OCI-LY7 (cell line): ENCODE results near the gene FAF2. TPM values are rescaled to one million over a fixed set of nuclear protein-coding genes. Genes with fewer than 3 reads are reported as not detected.

Source experiments
- BruUV-seq: library from RNA; stranded (reverse); fragments of 400-500 nt; replicated peaks from 2 replicates; lab custom pipeline; 2021; lab: Mats Ljungman, UMichigan
- CTCF ChIA-PET: fragments of 300-600 bp; sonication (Branson Sonifier 250); formaldehyde crosslinking; loops from one replicate; lab custom pipeline; 2022; ENCODE audit warnings: antibody characterized with exemption; ENCODE audit not compliant: unreplicated experiment; lab: Charles Lee
- POLR2A ChIA-PET: fragments of 300-600 bp; sonication (Branson Sonifier 250); formaldehyde crosslinking; loops from one replicate; lab custom pipeline; 2022; ENCODE audit warnings: antibody characterized with exemption; lab: Charles Lee
- DNase-seq: peaks from one replicate; pipeline ENCODE4 v3.0.0-alpha.2; 2015; ENCODE audit warnings: low spot score
- H2AFZ ChIP-seq: fragments of 200-600 bp; sonication (generic), shearing (Covaris generic); 2 replicates; pipeline ENCODE4 v1.6.1; 2014; ENCODE audit warnings: mild to moderate bottlenecking, antibody characterized with exemption, low read length, moderate library complexity
- H3K27ac ChIP-seq: fragments of 200-600 bp; sonication (generic); 2 replicates; pipeline ENCODE4 v1.5.1; 2014; ENCODE audit warnings: mixed run types, low read depth, mild to moderate bottlenecking, moderate library complexity, low read length, inconsistent platforms; ENCODE audit not compliant: poor library complexity, severe bottlenecking
- H3K36me3 ChIP-seq: fragments of 200-600 bp; sonication (generic); 2 replicates; pipeline ENCODE4 v1.6.1; 2014; ENCODE audit warnings: mild to moderate bottlenecking, antibody characterized with exemption, low read length, moderate library complexity, mixed read lengths; ENCODE audit not compliant: insufficient read depth
- H3K4me1 ChIP-seq: fragments of 200-600 bp; sonication (generic); 2 replicates; pipeline ENCODE4 v1.5.1; 2014; ENCODE audit warnings: mild to moderate bottlenecking, low read length; ENCODE audit not compliant: insufficient read depth, poor library complexity, severe bottlenecking
- H3K4me2 ChIP-seq: fragments of 200-600 bp; sonication (generic); 2 replicates; pipeline ENCODE4 v1.6.1; 2014; ENCODE audit warnings: mild to moderate bottlenecking, low read length
- H3K4me3 ChIP-seq: fragments of 200-600 bp; sonication (generic); 2 replicates; pipeline ENCODE4 v1.5.1; 2014; ENCODE audit warnings: mild to moderate bottlenecking, low read depth, low read length; ENCODE audit not compliant: poor library complexity, severe bottlenecking
- H3K79me2 ChIP-seq: fragments of 200-600 bp; sonication (generic); 2 replicates; pipeline ENCODE4 v1.6.1; 2016; ENCODE audit warnings: low read depth, mild to moderate bottlenecking, low read length, moderate library complexity, mixed read lengths; ENCODE audit not compliant: insufficient read depth
- H3K9me2 ChIP-seq: fragments of 200-600 bp; sonication (generic); 2 replicates; pipeline ENCODE4 v1.6.1; 2016; ENCODE audit warnings: mild to moderate bottlenecking, low read length, mixed read lengths; ENCODE audit not compliant: insufficient read depth
- H3K9me3 ChIP-seq: fragments of 200-600 bp; sonication (generic); 2 replicates; pipeline ENCODE4 v1.6.1; 2014; ENCODE audit warnings: mild to moderate bottlenecking, mixed run types, low read length, mixed read lengths
- H4K20me1 ChIP-seq: fragments of 200-600 bp; sonication (generic); 2 replicates; pipeline ENCODE4 v1.6.1; 2014; ENCODE audit warnings: mild to moderate bottlenecking, antibody characterized with exemption, low read length, moderate library complexity, mixed read lengths; ENCODE audit not compliant: insufficient read depth
- CTCF ChIP-seq: fragments of 200-600 bp; sonication (generic); conservative IDR thresholded peaks from 2 replicates; pipeline ENCODE4 v1.5.1; 2014; ENCODE audit warnings: mild to moderate bottlenecking, antibody characterized with exemption, low read length, moderate library complexity, mixed read lengths
- EZH2phosphoT487 ChIP-seq: fragments of 200-600 bp; sonication (generic); IDR thresholded peaks from 2 replicates; pipeline ENCODE4 v1.6.1; 2018; ENCODE audit warnings: low read depth, borderline replicate concordance, mild to moderate bottlenecking, mixed run types, antibody characterized with exemption, low read length, moderate library complexity, mixed read lengths
- intact Hi-C: fragments of 100-400 bp; cut with micrococcal nuclease; formaldehyde crosslinking; loops from one replicate; pipeline ENCODE4 v1.10.0; 2022; ENCODE audit not compliant: unreplicated experiment
- total RNA-seq, 2 experiments: library from RNA; depleted of rRNA in 1 of 2; stranded (reverse); fragments of >200 nt in 1 of 2; shearing (Covaris generic) in 1 of 2; gene quantifications; 2 replicates each; pipeline ENCODE4 v1.2.3, GENCODE V29; 2014 to 2022

The FAF2 gene
- total RNA-seq, 2 experiments from 2014 or later: 36.9 to 49.7 TPM

GRCh38 chr5:176542135-176542595 lies 94.0 kb downstream of the FAF2 start:
- H3K79me2 ChIP-seq: peaks cover 25% of the 10 kb centered on the region; the same call in 1 of the 2 replicates
- no peak for TF ChIP-seq CTCF
- no peak for TF ChIP-seq EZH2phosphoT487
- ChIA-PET CTCF (interaction anchor here (1.9 kb wide), 1 partner anchor 94 kb away, joined by 5 read pairs; the partner anchor contains the start of gene FAF2), POLR2A (interaction anchor here (0.6 to 1.4 kb wide), 7 partner anchors 8 to 128 kb away, joined by 3 to 4 read pairs (median 3); no protein-coding TSS in a partner anchor)
- intact Hi-C loops: no loop called here
- peak overlapping the region; percentile 75 for H3K4me3 ChIP-seq
- H4K20me1 ChIP-seq: no peaks in the 10 kb centered on the region
- H2AFZ ChIP-seq: peak overlapping the region; percentile 3; the same call in 1 of the 2 replicates
- H3K9me2 ChIP-seq: no peaks in the 10 kb centered on the region
- no peaks in the 10 kb centered on the region for H3K9me3 ChIP-seq
- H3K4me1 ChIP-seq: peaks cover 66% of the 10 kb centered on the region
- H3K4me2 ChIP-seq: peak overlapping the region; percentile 96
- H3K36me3 ChIP-seq: peaks cover 14% of the 10 kb centered on the region; the same call in 1 of the 2 replicates
- peak overlapping the region; percentile 89 for H3K27ac ChIP-seq
- no TSS peak for BruUV-seq
- peak; percentile 75 for DNase-seq

DNA sequence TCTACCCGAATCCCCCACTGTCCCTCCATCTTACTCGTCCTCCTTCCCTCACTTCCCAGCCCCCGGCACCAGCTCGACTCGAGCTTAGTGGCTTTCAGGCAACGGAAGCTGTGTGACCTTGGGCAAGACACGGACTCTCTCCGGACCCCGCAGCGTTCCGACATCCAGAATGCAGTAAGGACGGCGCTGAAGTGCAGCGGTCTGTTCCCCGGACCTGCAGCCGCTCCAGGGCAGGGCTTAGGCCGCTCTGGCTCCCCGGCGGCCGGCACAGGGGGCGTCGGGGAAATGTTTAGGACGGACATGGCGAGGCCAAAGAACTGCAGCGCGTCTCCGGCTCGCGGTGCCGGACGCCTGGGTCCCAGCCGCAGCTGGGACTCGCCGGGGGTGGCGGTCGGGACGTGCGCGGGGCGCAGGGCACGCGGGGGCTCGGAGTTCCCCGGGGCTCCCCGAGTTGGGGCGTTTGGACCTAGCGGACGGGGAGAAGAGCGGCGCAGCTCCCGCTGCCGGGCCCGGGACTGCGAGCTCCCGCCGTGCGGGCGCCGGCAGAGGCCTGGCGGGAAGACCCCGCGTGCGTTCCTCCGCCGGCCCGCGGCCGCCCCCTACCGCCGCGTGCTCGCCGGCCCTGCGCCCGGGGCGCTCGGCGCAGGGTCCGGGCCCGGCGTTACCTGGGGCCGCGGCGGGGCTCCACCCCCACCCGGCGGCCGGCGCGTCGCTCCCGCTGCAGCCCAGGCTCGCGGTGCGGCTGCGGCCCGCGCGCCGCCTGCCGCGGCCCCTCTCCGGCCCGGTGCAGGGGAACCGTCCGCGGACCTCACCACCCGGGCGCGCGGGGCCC lies 94.6 kb downstream of the FAF2 start:
- H3K4me2 ChIP-seq: peak overlapping the region; percentile 98
- H3K4me1 ChIP-seq: peaks cover 72% of the 10 kb centered on the region
- peak overlapping the region; percentile 3; the same call in 1 of the 2 replicates for H2AFZ ChIP-seq
- H3K4me3 ChIP-seq: peak overlapping the region; percentile 75
- CTCF ChIA-PET: interaction anchor here (0.6 to 1.9 kb wide), 11 partner anchors 11 to 1712 kb away, joined by 3 to 22 read pairs (median 5); partner anchors contain the start of gene FAF2
- DNase-seq: peak; percentile 82
- H3K36me3 ChIP-seq: peaks cover 14% of the 10 kb centered on the region; the same call in 1 of the 2 replicates
- no peaks in the 10 kb centered on the region for H3K9me3 ChIP-seq
- BruUV-seq: no TSS peak
- TF ChIP-seq CTCF (no peak; the same call in 1 of the 2 replicates), EZH2phosphoT487 (no peak)
- peak overlapping the region; percentile 89 for H3K27ac ChIP-seq
- no peaks in the 10 kb centered on the region for H4K20me1 ChIP-seq
- POLR2A ChIA-PET: interaction anchor here (0.5 to 1.4 kb wide), 10 partner anchors 7 to 136 kb away, joined by 3 to 6 read pairs (median 4); no protein-coding TSS in a partner anchor
- intact Hi-C loops: loop anchor here (1.0 kb wide), 2 partner anchors 14 to 127 kb away; partner anchors contain the start of gene CLTB
- no peaks in the 10 kb centered on the region for H3K9me2 ChIP-seq
- peaks cover 25% of the 10 kb centered on the region; the same call in 1 of the 2 replicates for H3K79me2 ChIP-seq
